Activated naive CD8-positive, alpha-beta T cell treated with anti-CD3 and anti-CD28 coated beads, Interleukin-2, amount 50 U/mL, for 24 hours (primary cell): ENCODE results near the gene VPS72.
"Not testable (repeated sequence)": the region's sequence is repeated elsewhere in the genome, so short reads cannot be mapped to it uniquely, and the experiment has no call there.

Source experiments
- ATAC-seq: fragments of 150-1000 bp; cut with Tn5 transposase; one replicate; pipeline ENCODE4 v1.10.0; 2021
- DNase-seq: peaks from one replicate; pipeline ENCODE4 v3.0.0; 2021
- H3K27ac Mint-ChIP-seq: one replicate; pipeline ENCODE4 v1.8.0; 2021; ENCODE audit warnings: mild to moderate bottlenecking, mixed read lengths
- H3K27me3 Mint-ChIP-seq: one replicate; pipeline ENCODE4 v1.8.0; 2021; ENCODE audit warnings: mixed read lengths
- H3K36me3 Mint-ChIP-seq: one replicate; pipeline ENCODE4 v1.8.0; 2021; ENCODE audit warnings: low read depth, mixed read lengths
- H3K4me1 Mint-ChIP-seq: one replicate; pipeline ENCODE4 v1.8.0; 2021; ENCODE audit warnings: mixed read lengths
- H3K4me3 Mint-ChIP-seq: one replicate; pipeline ENCODE4 v1.8.0; 2021; ENCODE audit warnings: mild to moderate bottlenecking, moderate library complexity, mixed read lengths
- H3K9me3 Mint-ChIP-seq: one replicate; pipeline ENCODE4 v1.8.0; 2021; ENCODE audit warnings: mixed read lengths

Gene VPS72, protein sequence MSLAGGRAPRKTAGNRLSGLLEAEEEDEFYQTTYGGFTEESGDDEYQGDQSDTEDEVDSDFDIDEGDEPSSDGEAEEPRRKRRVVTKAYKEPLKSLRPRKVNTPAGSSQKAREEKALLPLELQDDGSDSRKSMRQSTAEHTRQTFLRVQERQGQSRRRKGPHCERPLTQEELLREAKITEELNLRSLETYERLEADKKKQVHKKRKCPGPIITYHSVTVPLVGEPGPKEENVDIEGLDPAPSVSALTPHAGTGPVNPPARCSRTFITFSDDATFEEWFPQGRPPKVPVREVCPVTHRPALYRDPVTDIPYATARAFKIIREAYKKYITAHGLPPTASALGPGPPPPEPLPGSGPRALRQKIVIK

DNA sequence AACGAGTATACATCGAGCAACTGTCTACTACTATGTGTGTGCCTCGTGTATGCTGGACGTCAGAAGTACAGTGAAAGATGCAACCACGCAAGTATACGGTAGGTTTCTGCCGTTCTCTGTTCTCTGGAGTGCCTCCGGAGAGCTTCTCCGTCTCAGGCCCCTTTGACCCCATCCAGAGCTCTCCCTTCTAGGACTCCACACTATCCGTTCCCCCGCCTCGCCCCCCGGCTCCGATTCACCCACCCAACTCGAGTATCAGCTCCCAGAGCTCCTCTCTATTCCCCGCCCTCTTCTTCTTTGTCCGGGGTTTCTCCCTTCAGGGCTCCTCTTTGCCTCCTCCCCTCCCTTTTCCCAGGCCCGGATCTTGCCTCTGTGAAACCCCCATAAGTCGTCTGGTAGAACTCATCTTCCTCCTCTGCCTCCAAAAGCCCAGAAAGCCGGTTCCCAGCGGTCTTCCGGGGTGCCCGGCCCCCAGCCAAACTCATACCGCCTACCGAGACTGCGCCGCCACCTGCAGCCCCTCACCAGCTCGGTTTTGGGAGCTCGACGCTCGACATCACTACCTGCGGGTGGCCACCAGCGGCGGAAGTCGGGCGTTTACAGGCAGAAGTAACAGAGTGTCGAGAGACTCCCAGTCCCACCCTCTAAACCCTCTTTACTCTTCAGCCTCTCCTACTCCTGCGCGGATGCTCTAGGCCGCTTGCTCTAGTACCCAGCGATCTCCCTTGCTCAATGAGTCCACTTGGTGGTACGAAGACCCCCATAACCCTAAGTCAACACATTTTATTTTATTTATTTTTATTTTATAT is at the start of gene VPS72:
VPS72 (minus strand) TSS at position 561 of the 809 bp plus-strand sequence; CDS start at position 485, 76 bp downstream.
- H3K27ac Mint-ChIP-seq, result peak within 1 kb of the TSS; percentile 94
- H3K36me3 Mint-ChIP-seq, result peaks cover 11% of the 10 kb centered on the region
- H3K4me3 Mint-ChIP-seq, result peak within 1 kb of the TSS; percentile 94
- peaks cover 28% of the 10 kb centered on the region for H3K4me1 Mint-ChIP-seq
- H3K27me3 Mint-ChIP-seq, result no peaks in the 10 kb centered on the region
- ATAC-seq (peak; percentile 98), DNase-seq (peak; percentile 85)
- no peaks in the 10 kb centered on the region for H3K9me3 Mint-ChIP-seq

DNA sequence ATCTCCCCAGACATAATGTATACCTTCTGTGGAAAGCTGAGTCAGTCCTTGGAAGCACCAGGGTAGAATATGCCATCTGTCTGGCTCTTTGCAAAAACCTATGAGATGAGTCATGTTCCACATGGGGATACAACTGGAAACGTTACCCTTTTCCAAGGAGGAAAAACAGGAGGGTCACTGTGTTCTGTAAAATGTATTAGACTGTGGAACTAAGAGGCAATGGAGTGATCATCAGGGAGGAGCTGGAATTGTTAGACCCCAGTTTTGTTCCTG is 48.4 kb upstream of the VPS72 start:
- ATAC-seq, result no peak
- Mint-ChIP-seq H3K27ac (no peak overlapping the region), H3K9me3 (no peaks in the 10 kb centered on the region), H3K4me3 (no peak overlapping the region), H3K4me1 (peaks cover 2% of the 10 kb centered on the region), H3K36me3 (peaks cover 59% of the 10 kb centered on the region), H3K27me3 (no peaks in the 10 kb centered on the region)
- no peak for DNase-seq

- Mint-ChIP-seq H3K36me3 (peaks cover 55% of the 10 kb centered on the region), H3K4me1 (peaks cover 2% of the 10 kb centered on the region), H3K27ac (peak overlapping the region; percentile 4), H3K9me3 (no peaks in the 10 kb centered on the region), H3K27me3 (no peaks in the 10 kb centered on the region), H3K4me3 (no peak overlapping the region)
- ATAC-seq (no peak), DNase-seq (no peak)
Observed at GRCh38 chr1:151237678-151238466, 47.9 kb upstream of the VPS72 start.

DNA sequence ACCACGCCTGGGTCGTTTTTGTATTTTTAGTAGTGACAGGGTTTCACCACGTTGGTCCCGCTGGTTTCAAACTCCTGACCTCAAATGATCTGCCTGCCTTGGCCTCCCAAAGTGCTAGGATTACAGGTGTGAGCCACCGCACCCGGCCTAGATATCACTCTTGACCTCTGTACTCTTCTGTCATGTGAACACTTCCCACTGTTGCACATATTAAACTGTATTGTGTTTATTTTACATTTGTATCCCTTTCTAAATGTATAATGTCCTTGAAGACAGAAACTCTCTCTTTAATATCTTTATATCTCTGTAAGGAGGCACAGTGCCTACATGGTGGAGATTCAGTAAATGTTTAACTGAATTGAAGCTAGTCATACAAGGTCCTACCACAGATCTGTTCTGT is 45.2 kb upstream of the VPS72 start:
- Mint-ChIP-seq H3K27ac (peak overlapping the region; percentile 31), H3K4me3 (no peak overlapping the region), H3K9me3 (no peaks in the 10 kb centered on the region), H3K36me3 (peaks cover 56% of the 10 kb centered on the region), H3K27me3 (no peaks in the 10 kb centered on the region), H3K4me1 (peaks cover 2% of the 10 kb centered on the region)
- ATAC-seq (no peak), DNase-seq (no peak)

GRCh38 chr1:151222130-151222529 is 32.1 kb upstream of the VPS72 start:
- H3K27ac Mint-ChIP-seq, result no peak overlapping the region
- H3K4me3 Mint-ChIP-seq, result no peak overlapping the region
- H3K36me3 Mint-ChIP-seq, result peaks cover 25% of the 10 kb centered on the region
- no peak for DNase-seq
- no peak for ATAC-seq
- H3K9me3 Mint-ChIP-seq, result no peaks in the 10 kb centered on the region
- no peaks in the 10 kb centered on the region for H3K27me3 Mint-ChIP-seq
- peaks cover 6% of the 10 kb centered on the region for H3K4me1 Mint-ChIP-seq

- ATAC-seq (no peak), DNase-seq (no peak)
- H3K4me3 Mint-ChIP-seq, result no peak overlapping the region
Observed at GRCh38 chr1:151221616-151222015, 31.6 kb upstream of the VPS72 start.

DNA sequence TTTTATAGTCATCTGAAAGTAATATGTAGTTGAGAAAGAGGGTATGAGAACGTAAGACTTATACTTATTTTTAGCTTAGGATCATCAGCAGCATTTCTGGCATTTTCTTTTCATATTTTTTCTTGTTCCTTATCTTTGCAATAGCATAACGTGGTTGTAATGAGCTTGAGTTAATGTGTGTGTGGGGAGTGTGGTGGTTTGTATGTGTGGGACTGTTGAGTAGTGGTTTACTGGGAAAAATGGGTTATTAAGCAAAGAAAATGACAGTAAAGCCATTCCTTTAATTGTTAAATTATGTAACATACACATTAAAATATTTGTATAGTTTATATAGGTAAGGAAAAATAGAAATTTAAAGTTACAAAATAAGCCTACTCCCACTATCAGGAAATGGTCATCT is 23.6 kb upstream of the VPS72 start:
- no peak for DNase-seq
- H3K4me3 Mint-ChIP-seq, result no peak overlapping the region
- no peak for ATAC-seq
- no peak overlapping the region for H3K27ac Mint-ChIP-seq
- peaks cover 27% of the 10 kb centered on the region for H3K4me1 Mint-ChIP-seq
- no peaks in the 10 kb centered on the region for H3K27me3 Mint-ChIP-seq
- peaks cover 24% of the 10 kb centered on the region for H3K36me3 Mint-ChIP-seq
- H3K9me3 Mint-ChIP-seq, result no peaks in the 10 kb centered on the region

More at GRCh38 chr1:151221616-151222015, 31.6 kb upstream of the VPS72 start:
- Mint-ChIP-seq H3K27ac (no peak overlapping the region), H3K36me3 (peaks cover 22% of the 10 kb centered on the region), H3K4me1 (peaks cover 6% of the 10 kb centered on the region), H3K9me3 (no peaks in the 10 kb centered on the region), H3K27me3 (no peaks in the 10 kb centered on the region)

- DNase-seq (no peak), ATAC-seq (peak; percentile 20)
- Mint-ChIP-seq H3K4me1 (peaks cover 25% of the 10 kb centered on the region), H3K4me3 (no peak overlapping the region), H3K9me3 (no peaks in the 10 kb centered on the region), H3K27ac (peak overlapping the region; percentile 76), H3K27me3 (no peaks in the 10 kb centered on the region), H3K36me3 (peaks cover 26% of the 10 kb centered on the region)
Observed at GRCh38 chr1:151211972-151212705, 22.1 kb upstream of the VPS72 start.

GRCh38 chr1:151210830-151211229 is 20.8 kb upstream of the VPS72 start:
- H3K36me3 Mint-ChIP-seq, result peaks cover 31% of the 10 kb centered on the region
- ATAC-seq (no peak), DNase-seq (no peak)
- H3K27me3 Mint-ChIP-seq, result no peaks in the 10 kb centered on the region
- H3K27ac Mint-ChIP-seq, result no peak overlapping the region
- H3K4me1 Mint-ChIP-seq, result peaks cover 21% of the 10 kb centered on the region
- H3K9me3 Mint-ChIP-seq, result no peaks in the 10 kb centered on the region
- no peak overlapping the region for H3K4me3 Mint-ChIP-seq

DNA sequence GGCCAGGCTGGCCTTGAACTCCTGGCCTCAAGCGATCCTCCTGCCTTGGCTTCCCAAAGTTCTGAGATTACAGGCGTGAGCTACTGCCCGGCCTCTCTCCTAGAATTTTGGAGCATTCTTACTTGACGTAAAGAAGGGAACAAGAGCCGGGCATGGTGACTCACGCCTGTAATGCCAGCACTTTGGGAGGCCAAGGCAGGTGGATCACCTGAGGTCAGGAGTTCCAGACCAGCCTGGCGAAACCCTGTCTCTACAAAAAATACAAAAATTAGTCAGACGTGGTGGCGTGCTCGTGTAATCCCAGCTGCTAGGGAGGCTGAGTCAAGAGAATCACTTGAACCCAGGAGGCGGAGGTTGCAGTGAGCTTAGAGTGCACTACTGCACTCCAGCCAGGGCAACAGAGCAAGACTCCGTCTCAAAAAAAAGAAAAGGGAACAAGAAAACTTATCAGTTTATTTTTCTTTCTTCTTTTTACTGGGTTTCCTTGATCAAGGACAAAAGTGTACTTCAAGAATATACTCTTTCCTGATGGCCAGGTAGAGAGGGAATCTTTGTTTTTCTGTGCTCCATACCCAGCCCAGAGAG is 15.5 kb upstream of the VPS72 start:
- ATAC-seq, H3K9me3 Mint-ChIP-seq, DNase-seq, H3K27ac Mint-ChIP-seq, H3K4me3 Mint-ChIP-seq, H3K27me3 Mint-ChIP-seq: not testable (repeated sequence)
- Mint-ChIP-seq H3K4me1 (peaks cover 24% of the 10 kb centered on the region), H3K36me3 (peaks cover 32% of the 10 kb centered on the region)

DNA sequence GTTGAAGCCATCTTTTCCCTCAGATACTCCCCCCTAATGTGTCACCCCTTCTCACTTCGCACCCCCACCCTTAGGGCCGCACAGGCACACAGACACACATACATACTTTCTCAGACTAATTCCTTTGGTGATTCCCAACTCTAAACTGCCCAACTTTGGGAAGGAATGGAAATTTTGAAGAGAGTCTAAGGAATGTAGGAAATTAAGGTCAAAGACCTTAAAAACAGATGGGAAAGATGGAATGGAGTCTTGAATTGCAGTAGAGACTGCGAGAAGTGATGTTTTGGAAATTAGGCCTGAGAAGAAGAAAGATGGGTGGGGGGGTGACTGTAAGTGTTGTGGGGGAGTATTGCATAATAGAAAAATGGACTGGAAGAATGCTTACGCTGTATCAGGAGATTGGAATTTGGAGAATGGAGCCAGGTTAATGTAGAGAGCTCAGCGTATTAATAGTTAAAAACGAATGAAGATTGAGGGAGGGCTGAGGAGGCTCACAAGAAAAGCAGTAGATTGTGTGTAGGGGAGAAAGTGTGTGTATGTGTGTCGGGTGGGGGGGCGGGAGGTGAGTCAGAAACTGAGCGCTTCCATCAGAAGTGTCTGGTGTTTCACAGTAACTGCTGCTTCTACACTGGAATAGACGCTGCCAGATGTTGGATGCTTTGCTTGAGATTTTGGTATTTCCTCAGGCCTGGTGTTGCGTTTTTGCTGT is 10.0 kb upstream of the VPS72 start:
- no peaks in the 10 kb centered on the region for H3K9me3 Mint-ChIP-seq
- H3K27me3 Mint-ChIP-seq, result peaks cover 4% of the 10 kb centered on the region
- H3K4me3 Mint-ChIP-seq, result peak overlapping the region; percentile 94
- H3K36me3 Mint-ChIP-seq, result peaks cover 31% of the 10 kb centered on the region
- H3K27ac Mint-ChIP-seq, result peak overlapping the region; percentile 99
- ATAC-seq, result peak; percentile 33
- DNase-seq, result peak; percentile 18
- peaks cover 52% of the 10 kb centered on the region for H3K4me1 Mint-ChIP-seq

DNA sequence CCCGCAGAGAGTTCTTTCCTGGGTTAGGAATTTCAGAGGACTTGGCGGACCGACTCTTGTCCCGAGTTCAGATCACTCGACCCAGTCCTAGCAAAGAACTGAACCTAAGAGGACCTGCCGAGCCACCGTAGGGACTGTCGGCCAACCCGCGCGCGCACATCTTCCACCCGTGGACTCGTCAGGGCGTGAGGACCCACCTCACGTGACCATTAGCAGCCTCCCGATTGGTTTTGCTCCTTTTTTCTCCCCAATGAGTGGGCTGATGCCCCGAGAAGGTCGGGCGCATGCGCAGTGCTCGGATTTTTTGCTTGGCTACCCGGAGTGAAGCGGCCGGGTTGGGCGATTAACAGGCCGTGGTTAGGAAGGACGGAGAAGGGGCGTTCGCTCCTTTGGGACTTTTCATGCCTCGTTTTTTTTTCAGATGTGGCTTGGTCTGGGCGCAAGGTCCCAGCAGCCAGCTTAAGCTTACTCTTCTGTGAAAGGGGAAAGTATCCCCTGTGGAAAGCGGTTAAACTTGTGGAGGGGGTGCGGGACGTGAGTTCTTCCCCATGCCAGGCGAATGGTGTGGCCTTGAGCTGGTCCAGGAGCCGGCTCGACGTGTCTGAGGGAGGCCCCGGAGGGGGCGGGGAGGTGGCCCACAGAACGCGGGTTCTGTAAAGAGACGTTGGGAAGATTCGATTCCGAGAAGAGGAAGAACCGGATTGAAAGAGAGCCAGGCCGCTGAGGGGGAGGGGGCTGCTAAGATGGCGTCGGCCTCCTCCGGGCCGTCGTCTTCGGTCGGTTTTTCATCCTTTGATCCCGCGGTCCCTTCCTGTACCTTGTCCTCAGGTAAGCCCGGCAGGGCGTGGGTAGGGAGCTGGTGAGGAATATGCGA is 8.5 kb upstream of the VPS72 start, which contains the start of gene PIP5K1A:
PIP5K1A (plus strand) TSS at position 299 of the 874 bp plus-strand sequence; CDS start at position 744, 445 bp downstream.
- H3K36me3 Mint-ChIP-seq, result peaks cover 26% of the 10 kb centered on the region
- peaks cover 40% of the 10 kb centered on the region for H3K4me1 Mint-ChIP-seq
- peaks cover 4% of the 10 kb centered on the region for H3K27me3 Mint-ChIP-seq
- peak within 1 kb of the TSS; percentile 99 for H3K27ac Mint-ChIP-seq
- peak within 1 kb of the TSS; percentile 94 for H3K4me3 Mint-ChIP-seq
- no peaks in the 10 kb centered on the region for H3K9me3 Mint-ChIP-seq
- DNase-seq, result peak; percentile 99
- ATAC-seq, result peak; percentile 87
